Measurements from ENCODE around the gene JAZF1. TPM values are rescaled to one million over a fixed set of nuclear protein-coding genes. Genes with fewer than 3 reads are reported as not detected.

JAZF1 gene
- total RNA-seq, 2 experiments from 2014 or later = 3.3 to 4.0 TPM

DNA sequence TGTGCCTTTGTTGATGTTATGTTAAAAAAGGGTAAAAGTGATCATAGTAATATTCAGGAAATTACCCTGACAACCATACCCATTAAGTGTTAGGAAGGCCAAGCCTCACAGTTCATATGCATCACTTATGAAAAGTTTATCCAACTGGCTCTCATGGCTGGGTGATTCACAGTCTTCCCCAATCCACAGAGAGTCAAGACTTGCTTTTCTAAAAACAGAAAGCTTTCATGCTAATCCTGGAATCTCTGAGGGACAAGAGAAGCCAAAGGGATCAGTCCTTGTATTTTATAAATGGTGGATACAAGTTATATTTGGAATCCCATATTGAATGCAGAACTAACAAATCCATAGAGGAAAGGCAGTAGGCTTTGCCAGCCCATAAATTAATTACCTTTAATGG lies 218.3 kb downstream of the JAZF1 start:
- H3K27me3 Mint-ChIP-seq = no peaks in the 10 kb centered on the region
- H3K9me3 Mint-ChIP-seq = no peaks in the 10 kb centered on the region
- no peak overlapping the region for H3K4me3 Mint-ChIP-seq
- ChIA-PET POLR2A (no interaction called here), CTCF (interaction anchor here (1.0 kb wide), 2 partner anchors 9 to 58 kb away, joined by 3 to 4 read pairs; no protein-coding TSS in a partner anchor)
- no peak overlapping the region for H3K27ac Mint-ChIP-seq
- TF ChIP-seq, protein P1, sequence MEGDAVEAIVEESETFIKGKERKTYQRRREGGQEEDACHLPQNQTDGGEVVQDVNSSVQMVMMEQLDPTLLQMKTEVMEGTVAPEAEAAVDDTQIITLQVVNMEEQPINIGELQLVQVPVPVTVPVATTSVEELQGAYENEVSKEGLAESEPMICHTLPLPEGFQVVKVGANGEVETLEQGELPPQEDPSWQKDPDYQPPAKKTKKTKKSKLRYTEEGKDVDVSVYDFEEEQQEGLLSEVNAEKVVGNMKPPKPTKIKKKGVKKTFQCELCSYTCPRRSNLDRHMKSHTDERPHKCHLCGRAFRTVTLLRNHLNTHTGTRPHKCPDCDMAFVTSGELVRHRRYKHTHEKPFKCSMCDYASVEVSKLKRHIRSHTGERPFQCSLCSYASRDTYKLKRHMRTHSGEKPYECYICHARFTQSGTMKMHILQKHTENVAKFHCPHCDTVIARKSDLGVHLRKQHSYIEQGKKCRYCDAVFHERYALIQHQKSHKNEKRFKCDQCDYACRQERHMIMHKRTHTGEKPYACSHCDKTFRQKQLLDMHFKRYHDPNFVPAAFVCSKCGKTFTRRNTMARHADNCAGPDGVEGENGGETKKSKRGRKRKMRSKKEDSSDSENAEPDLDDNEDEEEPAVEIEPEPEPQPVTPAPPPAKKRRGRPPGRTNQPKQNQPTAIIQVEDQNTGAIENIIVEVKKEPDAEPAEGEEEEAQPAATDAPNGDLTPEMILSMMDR (IDR thresholded peaks at IDR 0.05) = no peak
- ATAC-seq (no peak), DNase-seq (no peak)
- no peaks in the 10 kb centered on the region for H3K36me3 Mint-ChIP-seq (ENCODE audit: low read depth)
- H3K4me1 Mint-ChIP-seq (ENCODE audit: low read depth) = no peaks in the 10 kb centered on the region
- intact Hi-C loops (cut with micrococcal nuclease) = no loop called here

DNA sequence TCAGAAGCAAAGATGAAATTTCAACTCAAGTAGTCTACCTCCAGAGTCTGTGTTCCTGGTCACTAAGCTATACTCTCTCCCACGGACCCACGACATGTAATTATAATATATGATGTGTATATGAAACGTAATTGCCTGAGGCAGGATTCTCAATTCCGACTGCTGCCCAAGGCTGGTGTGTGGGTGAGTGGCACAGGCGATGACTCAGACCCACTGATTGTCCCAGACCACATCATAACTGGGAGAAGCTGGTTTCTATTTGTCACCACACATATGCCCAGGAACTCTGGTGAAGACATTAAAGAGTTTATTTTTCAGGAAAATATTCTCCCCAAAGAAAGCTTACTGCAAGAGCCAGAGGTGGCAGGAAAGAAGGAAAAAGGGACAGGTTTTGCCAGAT lies 219.3 kb downstream of the JAZF1 start:
- CTCF ChIA-PET = interaction anchor here (1.0 to 1.4 kb wide), 4 partner anchors 24 to 135 kb away, joined by 3 to 6 read pairs (median 4); no protein-coding TSS in a partner anchor
- no peak overlapping the region for H3K4me3 Mint-ChIP-seq
- POLR2A ChIA-PET = interaction anchor here (0.6 kb wide), 1 partner anchor 1120 kb away, joined by 3 read pairs; no protein-coding TSS in a partner anchor
- no peaks in the 10 kb centered on the region for H3K4me1 Mint-ChIP-seq (ENCODE audit: low read depth)
- H3K27ac Mint-ChIP-seq = no peak overlapping the region
- TF ChIP-seq, protein P1 (IDR thresholded peaks at IDR 0.05) = no peak
- intact Hi-C loops (cut with micrococcal nuclease) = no loop called here
- H3K36me3 Mint-ChIP-seq (ENCODE audit: low read depth) = no peaks in the 10 kb centered on the region
- H3K9me3 Mint-ChIP-seq = no peaks in the 10 kb centered on the region
- ATAC-seq = no peak
- no peaks in the 10 kb centered on the region for H3K27me3 Mint-ChIP-seq
- DNase-seq = no peak

DNA sequence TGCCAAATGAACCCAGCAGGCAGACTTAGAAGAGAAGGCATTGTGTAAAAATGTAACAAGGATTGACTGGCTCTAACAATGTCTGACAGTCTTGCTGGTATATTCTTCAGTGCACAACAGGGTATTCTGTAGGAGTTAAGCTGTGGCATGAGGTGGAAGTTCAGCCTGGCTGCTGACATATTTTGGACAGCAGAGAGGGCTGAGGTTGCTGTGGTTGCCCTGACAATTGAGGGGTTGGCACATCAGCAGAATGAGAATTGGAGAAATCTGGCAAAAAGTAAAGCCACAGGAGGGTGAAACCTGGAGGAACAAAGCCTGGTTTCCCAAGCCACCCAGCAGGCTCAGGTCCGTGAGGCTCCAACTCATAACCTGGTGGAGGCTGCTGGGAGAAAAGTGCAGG lies 220.2 kb downstream of the JAZF1 start:
- H3K4me3 Mint-ChIP-seq = no peak overlapping the region
- no peaks in the 10 kb centered on the region for H3K27me3 Mint-ChIP-seq
- H3K27ac Mint-ChIP-seq = no peak overlapping the region
- ATAC-seq (no peak), DNase-seq (no peak)
- POLR2A ChIA-PET = no interaction called here
- H3K36me3 Mint-ChIP-seq (ENCODE audit: low read depth) = no peaks in the 10 kb centered on the region
- intact Hi-C loops (cut with micrococcal nuclease) = no loop called here
- CTCF ChIA-PET = interaction anchor here (1.3 to 1.4 kb wide), 3 partner anchors 24 to 136 kb away, joined by 3 to 6 read pairs (median 5); no protein-coding TSS in a partner anchor
- H3K4me1 Mint-ChIP-seq (ENCODE audit: low read depth) = no peaks in the 10 kb centered on the region
- TF ChIP-seq, protein P1 (IDR thresholded peaks at IDR 0.05) = no peak
- H3K9me3 Mint-ChIP-seq = no peaks in the 10 kb centered on the region

DNA sequence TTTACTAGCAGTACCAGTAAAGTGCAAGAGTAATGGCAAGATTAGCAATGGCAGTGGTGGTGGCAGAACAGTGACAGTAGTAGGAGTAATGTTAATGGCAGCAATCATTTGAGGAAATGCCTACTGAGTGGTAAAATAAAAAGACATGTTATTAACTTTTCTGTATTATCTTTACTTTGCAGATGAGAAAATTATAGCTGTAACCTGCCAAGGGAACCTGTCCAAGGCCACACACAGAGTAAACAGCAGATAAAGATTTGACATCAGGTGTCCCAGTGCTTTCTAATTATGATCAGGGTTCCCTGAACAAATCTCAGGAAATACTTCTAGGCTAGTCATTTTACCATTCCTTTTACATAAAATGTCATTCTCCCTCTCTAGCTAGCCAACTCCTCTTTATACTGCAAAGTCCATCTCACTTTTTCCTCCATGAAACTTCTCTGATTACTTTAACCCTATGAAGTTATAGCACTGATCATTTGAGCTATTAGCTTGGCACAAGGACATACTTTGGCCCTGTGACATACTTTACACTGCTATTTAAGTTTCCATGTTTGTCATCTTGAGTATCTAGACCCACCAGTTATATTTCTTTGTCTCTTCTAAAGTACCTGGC lies 221.6 kb downstream of the JAZF1 start:
- Mint-ChIP-seq H3K27me3 (no peaks in the 10 kb centered on the region), H3K9me3 (no peaks in the 10 kb centered on the region), H3K36me3 (ENCODE audit: low read depth) (no peaks in the 10 kb centered on the region), H3K27ac (no peak overlapping the region), H3K4me3 (no peak overlapping the region), H3K4me1 (ENCODE audit: low read depth) (peaks cover 5% of the 10 kb centered on the region)
- intact Hi-C loops (cut with micrococcal nuclease) = no loop called here
- ATAC-seq (no peak), DNase-seq (no peak)
- TF ChIP-seq, protein P1 (IDR thresholded peaks at IDR 0.05) = no peak
- CTCF ChIA-PET = interaction anchor here (0.9 kb wide), 1 partner anchor 38 kb away, joined by 3 read pairs; no protein-coding TSS in a partner anchor
- POLR2A ChIA-PET = no interaction called here

DNA sequence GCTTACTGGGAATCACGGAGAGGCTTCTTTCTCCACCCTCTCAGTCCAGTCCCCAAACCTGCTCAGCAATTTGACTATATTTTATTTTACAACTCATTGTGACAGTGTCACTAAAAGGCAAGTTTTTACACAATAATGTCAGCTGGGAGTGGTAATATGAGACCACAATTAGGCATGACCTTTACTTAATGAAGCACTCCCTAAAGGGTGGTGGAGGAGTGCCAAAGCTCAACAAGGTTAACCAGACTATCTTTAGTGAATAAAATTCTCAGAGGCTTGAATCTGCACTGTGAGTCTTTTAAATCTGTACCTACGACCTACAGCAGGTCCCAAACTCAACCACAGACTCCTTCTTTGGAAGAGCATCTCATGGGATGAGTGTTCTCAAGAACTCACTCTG lies 225.0 kb downstream of the JAZF1 start:
- Mint-ChIP-seq H3K36me3 (ENCODE audit: low read depth) (no peaks in the 10 kb centered on the region), H3K27me3 (no peaks in the 10 kb centered on the region), H3K27ac (no peak overlapping the region), H3K4me3 (no peak overlapping the region), H3K9me3 (no peaks in the 10 kb centered on the region), H3K4me1 (ENCODE audit: low read depth) (peaks cover 25% of the 10 kb centered on the region)
- CTCF ChIA-PET = no interaction called here
- intact Hi-C loops (cut with micrococcal nuclease) = no loop called here
- TF ChIP-seq, protein P1 (IDR thresholded peaks at IDR 0.05) = no peak
- DNase-seq (no peak), ATAC-seq (no peak)
- POLR2A ChIA-PET = no interaction called here

Data from activated CD8-positive, alpha-beta T cell treated with anti-CD3 and anti-CD28 coated beads for 36 hours (primary cell).